Stimulated activated CD4-positive, alpha-beta T cell treated with anti-CD3 and anti-CD28 coated beads, Interleukin-1b, Interleukin-23, amount 100 ng/mL, for 24 hours (primary cell): ENCODE results near the gene ROPN1L.
A peak's percentile ranks its signal among the peaks of the same experiment; 100 is the strongest.
"Not testable (repeated sequence)": the region's sequence is repeated elsewhere in the genome, so short reads cannot be mapped to it uniquely, and the experiment has no call there.

Experiments used
- DNase-seq, 4 experiments: peaks; one replicate each; pipeline ENCODE4 v3.0.0-alpha.2; 2020; ENCODE audit warnings: low read depth in 4 of 4, low spot score in 1 of 4

ROPN1L gene

GRCh38 chr5:10441083-10441991 lies at the start of gene ROPN1L:
Gene ROPN1L (plus strand): TSS chr5:10441879. CDS start chr5:10442168, 289 bp downstream.
- DNase-seq: peak; percentile 45 to 74 (median 58)

- not testable (repeated sequence) for DNase-seq
Measured at GRCh38 chr5:10392567-10393328, 48.9 kb upstream of the ROPN1L start.

GRCh38 chr5:10393491-10393890 lies 48.2 kb upstream of the ROPN1L start:
- no peak for DNase-seq

GRCh38 chr5:10396552-10396951 lies 45.1 kb upstream of the ROPN1L start:
- DNase-seq: no peak

DNA sequence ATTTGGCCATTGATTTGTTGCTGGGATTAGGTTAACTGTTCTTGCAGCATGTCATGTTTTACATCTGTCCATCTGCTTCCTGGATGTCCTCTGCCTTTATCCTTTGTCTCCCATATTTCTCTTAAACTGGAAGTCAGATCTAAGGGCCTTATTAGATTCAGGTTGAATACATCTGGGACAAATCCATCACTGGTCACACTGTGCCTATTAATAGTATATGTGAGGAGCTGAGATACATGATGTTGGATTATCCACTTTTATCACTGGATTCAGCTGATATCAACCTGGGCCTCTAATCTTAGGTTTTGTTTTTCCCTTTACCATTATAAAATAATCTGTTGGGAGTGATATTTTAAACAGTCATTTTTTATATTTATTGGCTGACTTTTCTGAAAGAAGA lies 41.8 kb upstream of the ROPN1L start:
- DNase-seq: no peak

DNA sequence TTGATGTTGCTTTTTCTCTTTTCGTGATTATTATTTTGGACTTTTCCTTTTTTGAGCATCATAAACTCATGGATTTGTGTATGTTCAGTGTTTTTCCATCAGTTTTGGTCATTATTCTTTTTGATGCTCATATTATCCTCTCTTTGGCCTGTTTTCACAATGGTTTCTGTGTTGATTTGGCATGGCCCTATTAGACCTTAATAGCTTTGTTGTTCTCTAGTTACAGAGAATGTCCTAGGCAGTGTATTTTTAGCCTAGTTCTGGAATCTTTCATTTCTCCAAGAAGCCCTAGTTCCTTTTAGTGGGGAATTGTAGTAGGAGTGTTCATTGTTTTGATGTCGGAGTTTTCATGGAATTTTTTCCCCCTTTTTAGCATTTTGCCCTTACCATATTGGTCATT lies 41.3 kb upstream of the ROPN1L start:
- DNase-seq: no peak

- no peak for DNase-seq
Measured at GRCh38 chr5:10400831-10401230, 40.8 kb upstream of the ROPN1L start.

- DNase-seq: no peak
Measured at GRCh38 chr5:10401498-10401897, 40.2 kb upstream of the ROPN1L start.

- no peak for DNase-seq
Measured at GRCh38 chr5:10403829-10404228, 37.9 kb upstream of the ROPN1L start.

GRCh38 chr5:10406651-10407050 lies 35.0 kb upstream of the ROPN1L start:
- no peak for DNase-seq

GRCh38 chr5:10409504-10409903 lies 32.2 kb upstream of the ROPN1L start:
- DNase-seq: no peak

DNA sequence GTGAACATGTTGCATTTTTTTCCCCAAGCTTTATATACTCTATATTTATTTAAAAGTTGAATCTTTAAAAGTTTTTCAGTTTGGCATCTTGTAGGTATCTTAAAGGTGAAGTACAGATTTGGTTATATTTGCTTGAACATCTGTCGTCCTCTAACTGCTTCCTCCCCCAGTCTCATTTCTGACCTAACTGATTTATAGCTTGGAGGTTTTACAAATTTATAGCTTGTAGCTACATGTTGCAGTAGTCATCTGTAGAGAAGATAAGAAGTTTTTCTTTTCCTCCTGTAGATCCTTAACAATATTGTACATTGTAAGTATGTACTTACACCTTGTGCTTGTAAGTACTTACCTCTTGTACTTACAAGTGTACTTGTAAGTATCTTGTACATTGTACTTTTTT lies 31.0 kb upstream of the ROPN1L start:
- DNase-seq: no peak

- no peak for DNase-seq
Measured at GRCh38 chr5:10411336-10411735, 30.3 kb upstream of the ROPN1L start.

DNA sequence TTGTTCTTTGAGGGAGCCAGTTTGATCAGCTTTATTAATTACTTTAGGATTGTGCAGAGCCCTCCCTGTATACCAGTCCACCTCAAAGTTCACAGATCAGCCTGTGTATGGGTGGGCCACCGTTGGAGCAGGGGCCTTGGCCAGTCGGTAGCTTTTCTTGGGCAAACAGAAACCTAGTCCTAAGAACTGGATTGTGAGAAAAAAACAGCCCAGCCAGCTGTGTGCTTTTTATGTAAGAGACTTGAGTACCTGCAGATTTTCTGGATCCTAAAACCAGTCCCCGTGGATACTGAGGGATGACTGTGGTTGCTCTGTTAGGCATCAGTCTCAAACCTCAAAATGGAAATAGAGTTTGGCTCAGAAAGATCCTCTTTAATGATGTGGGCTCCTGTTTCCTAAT lies 24.8 kb upstream of the ROPN1L start:
- no peak for DNase-seq

DNA sequence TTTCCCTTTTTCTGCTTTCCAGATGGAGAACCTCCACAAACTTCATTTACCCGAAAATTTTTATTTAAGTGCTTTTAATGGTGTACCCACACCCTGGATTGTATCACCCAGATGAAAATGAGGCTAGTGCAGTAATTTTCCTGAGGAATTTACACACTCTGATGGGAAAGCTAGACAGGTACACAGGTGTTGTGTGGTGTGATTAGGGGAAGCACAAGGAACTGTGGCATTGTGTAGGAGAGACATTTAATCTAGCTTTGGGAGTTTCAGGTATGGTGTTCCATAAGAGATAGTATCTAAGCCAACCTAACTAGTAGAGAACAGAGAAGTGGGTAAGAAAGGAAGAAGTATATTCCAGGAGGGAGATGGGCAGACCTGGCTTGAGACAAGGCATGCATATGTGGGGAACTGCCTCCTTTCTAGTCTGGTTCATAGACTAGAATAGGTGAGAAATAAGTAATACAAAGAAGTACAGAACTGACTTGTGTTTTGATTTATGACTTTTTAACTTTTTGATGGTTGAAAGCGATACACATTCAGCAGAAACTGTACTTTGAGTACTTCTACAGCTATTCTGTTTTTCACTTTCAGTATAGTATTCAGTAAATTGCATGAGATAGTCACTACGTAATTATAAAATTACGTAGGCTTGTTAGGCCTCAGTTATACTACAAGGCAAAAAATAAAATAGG lies 22.9 kb upstream of the ROPN1L start:
- no peak for DNase-seq

GRCh38 chr5:10420468-10420867 lies 21.2 kb upstream of the ROPN1L start:
- DNase-seq: no peak

- DNase-seq: no peak
Measured at GRCh38 chr5:10420932-10421331, 20.7 kb upstream of the ROPN1L start.

DNA sequence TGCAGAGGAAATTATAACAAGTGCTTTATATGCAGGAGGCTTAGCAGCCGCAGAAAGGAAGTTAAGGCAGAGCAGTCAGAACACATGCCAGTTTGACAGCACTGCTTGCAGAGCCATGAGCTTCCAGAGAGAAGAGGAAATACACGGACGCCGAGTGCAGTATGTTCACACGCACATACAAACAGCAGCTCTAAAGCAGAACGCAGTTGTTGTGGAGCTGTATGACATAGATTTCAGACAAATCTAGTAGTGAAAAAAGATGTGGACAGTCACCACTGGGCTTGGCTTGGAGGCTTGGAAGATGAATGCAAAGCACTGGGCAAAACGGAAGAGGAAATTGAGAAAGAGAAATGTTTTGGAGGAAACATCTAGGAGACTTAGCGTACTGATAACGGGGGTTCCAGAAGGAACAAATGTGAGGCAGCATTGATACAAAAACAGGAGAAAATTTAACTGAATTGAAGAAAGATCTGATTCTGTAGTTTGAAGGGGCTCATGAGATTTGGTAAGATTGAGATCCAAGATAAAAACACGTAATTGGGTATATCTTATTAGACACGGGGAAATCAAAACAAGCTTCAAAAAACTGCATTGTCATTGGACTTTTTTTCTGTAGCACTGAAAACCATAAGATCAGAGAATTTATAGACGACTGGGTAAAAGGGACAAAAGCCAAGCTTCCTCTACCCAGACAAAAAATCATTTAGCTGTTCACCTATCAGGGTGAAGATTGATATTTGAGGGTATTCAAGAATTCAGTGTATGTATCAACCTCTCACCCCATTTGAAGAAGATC lies 19.6 kb upstream of the ROPN1L start:
- no peak for DNase-seq

DNA sequence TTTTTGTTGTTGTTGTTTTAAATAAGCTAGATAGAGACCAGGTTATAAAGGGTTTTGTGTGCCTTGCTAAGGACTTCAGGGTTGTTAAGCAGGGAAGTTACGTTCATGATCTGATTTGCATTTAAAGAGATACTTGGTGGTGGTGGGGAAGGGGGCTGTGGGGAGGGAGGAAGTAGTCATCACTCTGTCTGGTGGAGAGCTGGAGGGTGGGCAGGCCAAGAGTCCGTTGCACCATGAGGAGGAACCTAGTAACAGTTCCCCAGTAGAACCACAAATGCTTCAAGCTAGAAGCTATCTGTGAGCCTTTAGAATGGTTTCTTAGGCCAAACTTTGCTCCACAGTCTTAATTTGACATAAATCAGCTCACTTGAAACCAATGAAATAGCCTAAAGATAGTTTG lies 18.7 kb upstream of the ROPN1L start:
- DNase-seq: no peak

GRCh38 chr5:10424124-10424731 lies 17.5 kb upstream of the ROPN1L start:
- no peak for DNase-seq
